ENCODE data around the gene TRIM16. TPM values are rescaled to one million over a fixed set of nuclear protein-coding genes. Genes with fewer than 3 reads are reported as not detected.

Gene TRIM16
- total and polyA plus RNA-seq, 9 of the 15 experiments (the other 6 are each of a cell fraction or from before 2014, with no cell fraction given): 3.5 to 9.2 (median 8.2) TPM

- Histone ChIP-seq H3K4me2 (ENCODE audit: insufficient read depth, low read length) (no peak overlapping the region), H3K9me1 (ENCODE audit: control insufficient read depth, insufficient read depth, low read length) (no peaks in the 10 kb centered on the region), H3K9me3 (replicated peaks; ENCODE audit: control insufficient read depth, insufficient read depth, low read depth, low read length) (no peaks in the 10 kb centered on the region), H2AFZ (ENCODE audit: low read depth, low read length) (no peak overlapping the region), H3K4me1 (replicated peaks in 1 of 2; ENCODE audit: control insufficient read depth in 2 of 2, insufficient read depth in 2 of 2, low read length in 2 of 2) (peaks cover 10 to 11% of the 10 kb centered on the region in 2 experiments), H3K27me3 (ENCODE audit: control insufficient read depth in 2 of 2, insufficient read depth in 2 of 2, low read length in 2 of 2) (no peaks in the 10 kb centered on the region), H3K9ac (ENCODE audit: insufficient read depth in 1 of 2, low read depth in 2 of 2, low read length in 2 of 2) (no peak overlapping the region), H3K4me3 (no peak overlapping the region), H3K36me3 (ENCODE audit: control insufficient read depth, insufficient read depth, low read length) (no peaks in the 10 kb centered on the region), H3K79me2 (ENCODE audit: control insufficient read depth, insufficient read depth, low read length) (no peaks in the 10 kb centered on the region), H3K27ac (ENCODE audit: extremely low read depth, low read depth, low read length) (no peak overlapping the region), H4K20me1 (replicated peaks; ENCODE audit: control insufficient read depth, insufficient read depth, low read length) (no peaks in the 10 kb centered on the region)
- CTCF ChIA-PET (ENCODE audit: low intra/inter-chr PET ratio): no interaction called here
- WGBS (ENCODE audit: insufficient coverage, low coverage, missing lambda C conversion rate): 52% methylated on average over 4 of the region's 6 CpGs
- ATAC-seq (no peak), DNase-seq (ENCODE audit: extremely low read depth in 1 of 4, low spot score in 3 of 4) (peak in 1 of 4 experiments; percentile 1), FAIRE-seq (no peak)
- in situ Hi-C loops (cut with MboI): no loop called here
- BruUV-seq (replicated peaks): no TSS peak
- TF ChIP-seq PTBP1 (IDR thresholded peaks at IDR 0.05; ENCODE audit: low read depth, low read length): no peak
- TF ChIP-seq ZNF717 (CRISPR knock-in tag; IDR thresholded peaks at IDR 0.05): no peak
- no peak for TF ChIP-seq NR2C1 (IDR thresholded peaks at IDR 0.05)
- TF ChIP-seq NR2C1 (tag; IDR thresholded peaks at IDR 0.05): no peak
- TF ChIP-seq NFE2 (IDR thresholded peaks at IDR 0.05; ENCODE audit: low read depth): no peak
- intact Hi-C loops (cut with micrococcal nuclease): no loop called here
- POLR2A ChIA-PET: no interaction called here
These were observed 34.2 kb downstream of the TRIM16 start for GRCh38 chr17:15649861-15650421.

- intact Hi-C loops (cut with micrococcal nuclease) (no loop called here), in situ Hi-C loops (cut with MboI) (no loop called here)
- Histone ChIP-seq H3K9me3 (replicated peaks; ENCODE audit: control insufficient read depth, insufficient read depth, low read depth, low read length) (no peaks in the 10 kb centered on the region), H3K36me3 (ENCODE audit: control insufficient read depth, insufficient read depth, low read length) (no peaks in the 10 kb centered on the region), H3K9me1 (ENCODE audit: control insufficient read depth, insufficient read depth, low read length) (no peaks in the 10 kb centered on the region), H3K27ac (ENCODE audit: extremely low read depth, low read depth, low read length) (peak overlapping the region; percentile 55; the same call in 2 of the 3 replicates), H3K27me3 (ENCODE audit: control insufficient read depth in 2 of 2, insufficient read depth in 2 of 2, low read length in 2 of 2) (no peaks in the 10 kb centered on the region), H3K4me1 (replicated peaks in 1 of 2; ENCODE audit: control insufficient read depth in 2 of 2, insufficient read depth in 2 of 2, low read length in 2 of 2) (peaks cover 10 to 11% of the 10 kb centered on the region in 2 experiments), H4K20me1 (replicated peaks; ENCODE audit: control insufficient read depth, insufficient read depth, low read length) (no peaks in the 10 kb centered on the region), H3K4me2 (ENCODE audit: insufficient read depth, low read length) (no peak overlapping the region), H3K79me2 (ENCODE audit: control insufficient read depth, insufficient read depth, low read length) (no peaks in the 10 kb centered on the region), H3K9ac (ENCODE audit: insufficient read depth in 1 of 2, low read depth in 2 of 2, low read length in 2 of 2) (peak overlapping the region in 1 of 2 experiments; percentile 26; a peak in 1 of 4 replicates), H2AFZ (ENCODE audit: low read depth, low read length) (peak overlapping the region; percentile 16; the same call in 1 of the 2 replicates), H3K4me3 (no peak overlapping the region)
- DNase-seq (ENCODE audit: extremely low read depth in 1 of 4, low spot score in 3 of 4) (peak in 2 of 4 experiments; percentile 6 to 37), FAIRE-seq (peak; percentile 65), ATAC-seq (no peak; the same call in 2 of the 3 replicates)
- ChIA-PET CTCF (ENCODE audit: low intra/inter-chr PET ratio) (no interaction called here), POLR2A (interaction anchor here (0.6 kb wide), 1 partner anchor 70 kb away, joined by 3 read pairs; no protein-coding TSS in a partner anchor)
- no TSS peak for BruUV-seq (replicated peaks)
- WGBS (ENCODE audit: insufficient coverage, low coverage, missing lambda C conversion rate): 15% methylated on average over 4 of the region's 5 CpGs
- TF ChIP-seq HNRNPL (IDR thresholded peaks at IDR 0.05; ENCODE audit: low read depth, low read length) (no peak), CLOCK (CRISPR knock-in tag; IDR thresholded peaks at IDR 0.05; ENCODE audit: borderline replicate concordance) (no peak), HMBOX1 (IDR thresholded peaks at IDR 0.05) (peak; percentile 45; the same call in 1 of the 2 replicates), ZNF124 (CRISPR knock-in tag; IDR thresholded peaks at IDR 0.05) (no peak), XRCC5 (IDR thresholded peaks at IDR 0.05; ENCODE audit: low read depth, low read length) (no peak), PHF20 (IDR thresholded peaks at IDR 0.05; ENCODE audit: partially characterized antibody) (no peak), ZNF3 (CRISPR knock-in tag; IDR thresholded peaks at IDR 0.05) (no peak), ADNP (tag; IDR thresholded peaks at IDR 0.05) (no peak), POLR3G (IDR thresholded peaks at IDR 0.05; ENCODE audit: extremely low read depth, insufficient read length, insufficient replicate concordance) (no peak)
These were observed 35.7 kb downstream of the TRIM16 start for GRCh38 chr17:15648386-15648785.

Measured in K562 (cell line).